ENCODE data around the gene DLX4.

Gene DLX4

GRCh38 chr17:49971199-49971847, 2.3 kb downstream of the DLX4 start:
- H3K4me1 Mint-ChIP-seq = peaks cover 37% of the 10 kb centered on the region
- peak overlapping the region; percentile 84 for H3K4me3 Mint-ChIP-seq
- H3K36me3 Mint-ChIP-seq = no peaks in the 10 kb centered on the region
- H3K27ac Mint-ChIP-seq = no peak overlapping the region
- DNase-seq (ENCODE audit: low spot score in 2 of 2) (no peak), ATAC-seq (no peak)
- no peaks in the 10 kb centered on the region for H3K9me3 Mint-ChIP-seq

GRCh38 chr17:49971848-49972485, 3.0 kb downstream of the DLX4 start:
- no peak for ATAC-seq
- H3K4me1 Mint-ChIP-seq = peaks cover 37% of the 10 kb centered on the region
- DNase-seq (ENCODE audit: low spot score in 2 of 2) = no peak
- H3K4me3 Mint-ChIP-seq = peak overlapping the region; percentile 84
- no peak overlapping the region for H3K27ac Mint-ChIP-seq
- no peaks in the 10 kb centered on the region for H3K36me3 Mint-ChIP-seq
- H3K9me3 Mint-ChIP-seq = no peaks in the 10 kb centered on the region

- ATAC-seq = no peak
- no peak for DNase-seq (ENCODE audit: low spot score in 2 of 2)
- H3K4me1 Mint-ChIP-seq = peaks cover 37% of the 10 kb centered on the region
- no peaks in the 10 kb centered on the region for H3K9me3 Mint-ChIP-seq
- peak overlapping the region; percentile 84 for H3K4me3 Mint-ChIP-seq
- H3K27ac Mint-ChIP-seq = no peak overlapping the region
- H3K36me3 Mint-ChIP-seq = no peaks in the 10 kb centered on the region
These were observed 3.7 kb downstream of the DLX4 start for GRCh38 chr17:49972486-49973270.

GRCh38 chr17:49973271-49973615, 4.3 kb downstream of the DLX4 start:
- peaks cover 37% of the 10 kb centered on the region for H3K4me1 Mint-ChIP-seq
- no peak for DNase-seq (ENCODE audit: low spot score in 2 of 2)

GRCh38 chr17:49975531-49975930, 6.5 kb downstream of the DLX4 start:
- H3K4me3 Mint-ChIP-seq = no peak overlapping the region
- no peak overlapping the region for H3K27ac Mint-ChIP-seq
- peaks cover 25% of the 10 kb centered on the region for H3K4me1 Mint-ChIP-seq
- H3K9me3 Mint-ChIP-seq = no peaks in the 10 kb centered on the region
- ATAC-seq (no peak), DNase-seq (ENCODE audit: low spot score in 2 of 2) (no peak)
- no peaks in the 10 kb centered on the region for H3K36me3 Mint-ChIP-seq

More at GRCh38 chr17:49973271-49973615, 4.3 kb downstream of the DLX4 start:
- Mint-ChIP-seq H3K9me3 (no peaks in the 10 kb centered on the region), H3K27ac (no peak overlapping the region), H3K36me3 (no peaks in the 10 kb centered on the region), H3K4me3 (no peak overlapping the region)
- no peak for ATAC-seq

GRCh38 chr17:49976163-49976827, 7.3 kb downstream of the DLX4 start:
- Mint-ChIP-seq H3K36me3 (no peaks in the 10 kb centered on the region), H3K4me3 (no peak overlapping the region), H3K9me3 (no peaks in the 10 kb centered on the region), H3K4me1 (peaks cover 18% of the 10 kb centered on the region), H3K27ac (no peak overlapping the region)
- no peak for DNase-seq (ENCODE audit: low spot score in 2 of 2)
- ATAC-seq = no peak

- DNase-seq (ENCODE audit: low spot score in 2 of 2) (no peak), ATAC-seq (no peak)
- Mint-ChIP-seq H3K9me3 (no peaks in the 10 kb centered on the region), H3K4me3 (no peak overlapping the region), H3K4me1 (peaks cover 13% of the 10 kb centered on the region), H3K27ac (no peak overlapping the region), H3K36me3 (no peaks in the 10 kb centered on the region)
These were observed 7.8 kb downstream of the DLX4 start for GRCh38 chr17:49976828-49977202.

- DNase-seq (ENCODE audit: low spot score in 2 of 2) (no peak), ATAC-seq (no peak)
- Mint-ChIP-seq H3K36me3 (no peaks in the 10 kb centered on the region), H3K27ac (no peak overlapping the region), H3K4me3 (no peak overlapping the region), H3K4me1 (peaks cover 5% of the 10 kb centered on the region), H3K9me3 (no peaks in the 10 kb centered on the region)
These were observed 8.7 kb downstream of the DLX4 start for GRCh38 chr17:49977463-49978389.

GRCh38 chr17:49978501-49978900, 9.5 kb downstream of the DLX4 start:
- Mint-ChIP-seq H3K9me3 (no peaks in the 10 kb centered on the region), H3K36me3 (no peaks in the 10 kb centered on the region), H3K4me1 (no peaks in the 10 kb centered on the region), H3K27ac (no peak overlapping the region), H3K4me3 (no peak overlapping the region)
- ATAC-seq (no peak), DNase-seq (ENCODE audit: low spot score in 2 of 2) (no peak)

GRCh38 chr17:49979748-49980479, 10.9 kb downstream of the DLX4 start:
- Mint-ChIP-seq H3K4me3 (no peak overlapping the region), H3K27ac (no peak overlapping the region), H3K9me3 (no peaks in the 10 kb centered on the region), H3K36me3 (peaks cover 5% of the 10 kb centered on the region), H3K4me1 (no peaks in the 10 kb centered on the region)
- ATAC-seq = peak; percentile 38
- DNase-seq (ENCODE audit: low spot score in 2 of 2) = no peak

GRCh38 chr17:49980703-49981197, 11.8 kb downstream of the DLX4 start:
- H3K9me3 Mint-ChIP-seq = no peaks in the 10 kb centered on the region
- H3K36me3 Mint-ChIP-seq = peaks cover 5% of the 10 kb centered on the region
- no peak overlapping the region for H3K4me3 Mint-ChIP-seq
- H3K27ac Mint-ChIP-seq = no peak overlapping the region
- no peaks in the 10 kb centered on the region for H3K4me1 Mint-ChIP-seq
- no peak for ATAC-seq
- DNase-seq (ENCODE audit: low spot score in 2 of 2) = no peak

- Mint-ChIP-seq H3K4me3 (no peak overlapping the region), H3K4me1 (no peaks in the 10 kb centered on the region), H3K9me3 (no peaks in the 10 kb centered on the region), H3K36me3 (peaks cover 5% of the 10 kb centered on the region), H3K27ac (peak overlapping the region; percentile 79)
- ATAC-seq (peak; percentile 27), DNase-seq (ENCODE audit: low spot score in 2 of 2) (no peak)
These were observed 15.3 kb downstream of the DLX4 start for GRCh38 chr17:49984283-49984682.

- Mint-ChIP-seq H3K4me1 (no peaks in the 10 kb centered on the region), H3K27ac (no peak overlapping the region), H3K4me3 (no peak overlapping the region), H3K36me3 (peaks cover 5% of the 10 kb centered on the region), H3K9me3 (no peaks in the 10 kb centered on the region)
- no peak for DNase-seq (ENCODE audit: low spot score in 2 of 2)
- no peak for ATAC-seq
These were observed 15.8 kb downstream of the DLX4 start for GRCh38 chr17:49984776-49985175.
